ENCODE data around the gene LMNA.

Gene LMNA

GRCh38 chr1:156072251-156072650 lies 42.3 kb upstream of the LMNA start:
- Histone ChIP-seq H3K27me3 (ENCODE audit: insufficient read depth, insufficient read length) (no peaks in the 10 kb centered on the region), H3K9me3 (ENCODE audit: insufficient read depth, low read length) (no peaks in the 10 kb centered on the region), H3K9ac (ENCODE audit: insufficient read length, low read depth) (no peak overlapping the region), H3K36me3 (ENCODE audit: insufficient read depth, insufficient read length, low read length) (peaks cover 38% of the 10 kb centered on the region), H3K4me1 (ENCODE audit: insufficient read depth, insufficient read length) (peaks cover 47% of the 10 kb centered on the region), H3K4me3 (ENCODE audit: insufficient read length, low read depth) (no peak overlapping the region)
- DNase-seq (ENCODE audit: low read depth, low spot score): no peak
- TF ChIP-seq ZNF274 (IDR thresholded peaks at IDR 0.05; ENCODE audit: low read depth, low read length): no peak
- no peak for TF ChIP-seq YY1 (IDR thresholded peaks at IDR 0.05; ENCODE audit: insufficient read depth, insufficient read length)
- no peak for TF ChIP-seq SUZ12 (IDR thresholded peaks at IDR 0.05; ENCODE audit: extremely low read depth, insufficient read depth, insufficient read length)

- Histone ChIP-seq H3K4me3 (ENCODE audit: insufficient read length, low read depth) (no peak overlapping the region), H3K4me1 (ENCODE audit: insufficient read depth, insufficient read length) (peaks cover 49% of the 10 kb centered on the region), H3K9ac (ENCODE audit: insufficient read length, low read depth) (no peak overlapping the region), H3K9me3 (ENCODE audit: insufficient read depth, low read length) (no peaks in the 10 kb centered on the region), H3K27me3 (ENCODE audit: insufficient read depth, insufficient read length) (no peaks in the 10 kb centered on the region), H3K36me3 (ENCODE audit: insufficient read depth, insufficient read length, low read length) (peaks cover 47% of the 10 kb centered on the region)
- no peak for DNase-seq (ENCODE audit: low read depth, low spot score)
- TF ChIP-seq ZNF274 (IDR thresholded peaks at IDR 0.05; ENCODE audit: low read depth, low read length) (no peak), YY1 (IDR thresholded peaks at IDR 0.05; ENCODE audit: insufficient read depth, insufficient read length) (no peak), SUZ12 (IDR thresholded peaks at IDR 0.05; ENCODE audit: extremely low read depth, insufficient read depth, insufficient read length) (no peak)
Measured at GRCh38 chr1:156073110-156073687, 41.3 kb upstream of the LMNA start.

GRCh38 chr1:156073740-156074139 lies 40.8 kb upstream of the LMNA start:
- H3K9ac ChIP-seq (ENCODE audit: insufficient read length, low read depth): no peak overlapping the region
- H3K36me3 ChIP-seq (ENCODE audit: insufficient read depth, insufficient read length, low read length): peaks cover 53% of the 10 kb centered on the region
- TF ChIP-seq ZNF274 (IDR thresholded peaks at IDR 0.05; ENCODE audit: low read depth, low read length) (no peak), SUZ12 (IDR thresholded peaks at IDR 0.05; ENCODE audit: extremely low read depth, insufficient read depth, insufficient read length) (no peak), YY1 (IDR thresholded peaks at IDR 0.05; ENCODE audit: insufficient read depth, insufficient read length) (no peak)
- H3K27me3 ChIP-seq (ENCODE audit: insufficient read depth, insufficient read length): no peaks in the 10 kb centered on the region
- H3K4me1 ChIP-seq (ENCODE audit: insufficient read depth, insufficient read length): peaks cover 51% of the 10 kb centered on the region
- peak; percentile 93 for DNase-seq (ENCODE audit: low read depth, low spot score)
- no peak overlapping the region for H3K4me3 ChIP-seq (ENCODE audit: insufficient read length, low read depth)
- H3K9me3 ChIP-seq (ENCODE audit: insufficient read depth, low read length): no peaks in the 10 kb centered on the region

GRCh38 chr1:156074661-156075060 lies 39.9 kb upstream of the LMNA start:
- Histone ChIP-seq H3K9ac (ENCODE audit: insufficient read length, low read depth) (peak overlapping the region; percentile 59), H3K9me3 (ENCODE audit: insufficient read depth, low read length) (no peaks in the 10 kb centered on the region), H3K4me3 (ENCODE audit: insufficient read length, low read depth) (no peak overlapping the region), H3K4me1 (ENCODE audit: insufficient read depth, insufficient read length) (peaks cover 54% of the 10 kb centered on the region), H3K27me3 (ENCODE audit: insufficient read depth, insufficient read length) (no peaks in the 10 kb centered on the region), H3K36me3 (ENCODE audit: insufficient read depth, insufficient read length, low read length) (peaks cover 59% of the 10 kb centered on the region)
- TF ChIP-seq SUZ12 (IDR thresholded peaks at IDR 0.05; ENCODE audit: extremely low read depth, insufficient read depth, insufficient read length) (no peak), ZNF274 (IDR thresholded peaks at IDR 0.05; ENCODE audit: low read depth, low read length) (no peak), YY1 (IDR thresholded peaks at IDR 0.05; ENCODE audit: insufficient read depth, insufficient read length) (no peak)
- no peak for DNase-seq (ENCODE audit: low read depth, low spot score)

GRCh38 chr1:156075162-156075561 lies 39.3 kb upstream of the LMNA start:
- no peak for DNase-seq (ENCODE audit: low read depth, low spot score)
- Histone ChIP-seq H3K27me3 (ENCODE audit: insufficient read depth, insufficient read length) (no peaks in the 10 kb centered on the region), H3K9me3 (ENCODE audit: insufficient read depth, low read length) (no peaks in the 10 kb centered on the region), H3K36me3 (ENCODE audit: insufficient read depth, insufficient read length, low read length) (peaks cover 64% of the 10 kb centered on the region), H3K9ac (ENCODE audit: insufficient read length, low read depth) (peak overlapping the region; percentile 59), H3K4me3 (ENCODE audit: insufficient read length, low read depth) (no peak overlapping the region), H3K4me1 (ENCODE audit: insufficient read depth, insufficient read length) (peaks cover 53% of the 10 kb centered on the region)
- TF ChIP-seq ZNF274 (IDR thresholded peaks at IDR 0.05; ENCODE audit: low read depth, low read length) (no peak), SUZ12 (IDR thresholded peaks at IDR 0.05; ENCODE audit: extremely low read depth, insufficient read depth, insufficient read length) (no peak), YY1 (IDR thresholded peaks at IDR 0.05; ENCODE audit: insufficient read depth, insufficient read length) (no peak)

- H3K9me3 ChIP-seq (ENCODE audit: insufficient read depth, low read length): no peaks in the 10 kb centered on the region
- H3K9ac ChIP-seq (ENCODE audit: insufficient read length, low read depth): no peak overlapping the region
- DNase-seq (ENCODE audit: low read depth, low spot score): no peak
- H3K4me3 ChIP-seq (ENCODE audit: insufficient read length, low read depth): no peak overlapping the region
- no peak for TF ChIP-seq YY1 (IDR thresholded peaks at IDR 0.05; ENCODE audit: insufficient read depth, insufficient read length)
- TF ChIP-seq SUZ12 (IDR thresholded peaks at IDR 0.05; ENCODE audit: extremely low read depth, insufficient read depth, insufficient read length): no peak
- TF ChIP-seq ZNF274 (IDR thresholded peaks at IDR 0.05; ENCODE audit: low read depth, low read length): no peak
- no peaks in the 10 kb centered on the region for H3K27me3 ChIP-seq (ENCODE audit: insufficient read depth, insufficient read length)
- peaks cover 49% of the 10 kb centered on the region for H3K4me1 ChIP-seq (ENCODE audit: insufficient read depth, insufficient read length)
- peaks cover 64% of the 10 kb centered on the region for H3K36me3 ChIP-seq (ENCODE audit: insufficient read depth, insufficient read length, low read length)
Measured at GRCh38 chr1:156075775-156076204, 38.7 kb upstream of the LMNA start.

GRCh38 chr1:156076609-156077429 lies 37.7 kb upstream of the LMNA start:
- TF ChIP-seq ZNF274 (IDR thresholded peaks at IDR 0.05; ENCODE audit: low read depth, low read length): no peak
- TF ChIP-seq YY1 (IDR thresholded peaks at IDR 0.05; ENCODE audit: insufficient read depth, insufficient read length): no peak
- no peak for TF ChIP-seq SUZ12 (IDR thresholded peaks at IDR 0.05; ENCODE audit: extremely low read depth, insufficient read depth, insufficient read length)
- Histone ChIP-seq H3K36me3 (ENCODE audit: insufficient read depth, insufficient read length, low read length) (peaks cover 64% of the 10 kb centered on the region), H3K4me1 (ENCODE audit: insufficient read depth, insufficient read length) (peaks cover 47% of the 10 kb centered on the region), H3K9me3 (ENCODE audit: insufficient read depth, low read length) (no peaks in the 10 kb centered on the region), H3K4me3 (ENCODE audit: insufficient read length, low read depth) (no peak overlapping the region), H3K9ac (ENCODE audit: insufficient read length, low read depth) (peak overlapping the region; percentile 37), H3K27me3 (ENCODE audit: insufficient read depth, insufficient read length) (no peaks in the 10 kb centered on the region)
- DNase-seq (ENCODE audit: low read depth, low spot score): no peak
